Measurements from ENCODE around the gene SMYD3.

The SMYD3 gene

GRCh38 chr1:245873068-245873467 is 634.0 kb downstream of the SMYD3 start:
- DNase-seq (ENCODE audit: low read depth in 2 of 2): no peak

- no peak for DNase-seq (ENCODE audit: low read depth in 2 of 2)
Measured at GRCh38 chr1:245872475-245872874, 634.6 kb downstream of the SMYD3 start.

- DNase-seq (ENCODE audit: low read depth in 2 of 2): no peak
Measured at GRCh38 chr1:245871915-245872314, 635.2 kb downstream of the SMYD3 start.

GRCh38 chr1:245871191-245871590 is 635.9 kb downstream of the SMYD3 start:
- no peak for DNase-seq (ENCODE audit: low read depth in 2 of 2)

GRCh38 chr1:245870698-245871097 is 636.4 kb downstream of the SMYD3 start:
- no peak for DNase-seq (ENCODE audit: low read depth in 2 of 2)

- no peak for DNase-seq (ENCODE audit: low read depth in 2 of 2)
Measured at GRCh38 chr1:245869847-245870246, 637.2 kb downstream of the SMYD3 start.

- DNase-seq (ENCODE audit: low read depth in 2 of 2): no peak
Measured at GRCh38 chr1:245867738-245868137, 639.3 kb downstream of the SMYD3 start.

- no peak for DNase-seq (ENCODE audit: low read depth in 2 of 2)
Measured at GRCh38 chr1:245864872-245865271, 642.2 kb downstream of the SMYD3 start.

GRCh38 chr1:245863566-245864184 is 643.4 kb downstream of the SMYD3 start:
- no peak for DNase-seq (ENCODE audit: low read depth in 2 of 2)

GRCh38 chr1:245862812-245863540 is 644.1 kb downstream of the SMYD3 start:
- no peak for DNase-seq (ENCODE audit: low read depth in 2 of 2)

GRCh38 chr1:245860657-245861544 is 646.2 kb downstream of the SMYD3 start:
- DNase-seq (ENCODE audit: low read depth in 2 of 2): no peak

GRCh38 chr1:245859493-245860114 is 647.5 kb downstream of the SMYD3 start:
- no peak for DNase-seq (ENCODE audit: low read depth in 2 of 2)

GRCh38 chr1:245858722-245859492 is 648.2 kb downstream of the SMYD3 start:
- no peak for DNase-seq (ENCODE audit: low read depth in 2 of 2)

- no peak for DNase-seq (ENCODE audit: low read depth in 2 of 2)
Measured at GRCh38 chr1:245858022-245858721, 648.9 kb downstream of the SMYD3 start.

GRCh38 chr1:245856944-245857531 is 650.0 kb downstream of the SMYD3 start:
- no peak for DNase-seq (ENCODE audit: low read depth in 2 of 2)

- no peak for DNase-seq (ENCODE audit: low read depth in 2 of 2)
Measured at GRCh38 chr1:245855846-245856730, 651.0 kb downstream of the SMYD3 start.

- DNase-seq (ENCODE audit: low read depth in 2 of 2): no peak
Measured at GRCh38 chr1:245853291-245853690, 653.8 kb downstream of the SMYD3 start.

- no peak for DNase-seq (ENCODE audit: low read depth in 2 of 2)
Measured at GRCh38 chr1:245843101-245843500, 664.0 kb downstream of the SMYD3 start.

GRCh38 chr1:245842106-245842505 is 665.0 kb downstream of the SMYD3 start:
- no peak for DNase-seq (ENCODE audit: low read depth in 2 of 2)

Measured in stimulated activated CD8-positive, alpha-beta memory T cell treated with anti-CD3 and anti-CD28 coated beads, Interleukin-2, amount 100 ng/mL, for 48 hours (primary cell).